ENCODE measurements around the gene RAET1L.
A peak's percentile ranks its signal among the peaks of the same experiment; 100 is the strongest.
"Not testable (repeated sequence)": the region's sequence is repeated elsewhere in the genome, so short reads cannot be mapped to it uniquely, and the experiment has no call there.

RAET1L gene

GRCh38 chr6:150016324-150017185 is 8.8 kb downstream of the RAET1L start:
- peak; percentile 63 for DNase-seq
- no peak overlapping the region for H3K27ac Mint-ChIP-seq
- H3K27me3 Mint-ChIP-seq, result peaks cover 83% of the 10 kb centered on the region
- CTCF ChIA-PET, result interaction anchor here (1.0 to 2.8 kb wide), 9 partner anchors 9 to 92 kb away, joined by 3 to 18 read pairs (median 5); no protein-coding TSS in a partner anchor
- H3K4me3 Mint-ChIP-seq, result no peak overlapping the region
- H3K4me1 Mint-ChIP-seq, result peaks cover 28% of the 10 kb centered on the region
- H3K9me3 Mint-ChIP-seq, result no peaks in the 10 kb centered on the region
- no peaks in the 10 kb centered on the region for H3K36me3 Mint-ChIP-seq

- H3K9me3 Mint-ChIP-seq, H3K36me3 Mint-ChIP-seq, H3K4me3 Mint-ChIP-seq: not testable (repeated sequence)
- Mint-ChIP-seq H3K4me1 (peaks cover 28% of the 10 kb centered on the region), H3K27me3 (peaks cover 88% of the 10 kb centered on the region), H3K27ac (peak overlapping the region; percentile 33)
- peak; percentile 49 for DNase-seq
- CTCF ChIA-PET, result interaction anchor here (2.8 kb wide), 1 partner anchor 63 kb away, joined by 13 read pairs; no protein-coding TSS in a partner anchor
Measured at GRCh38 chr6:150015281-150016001, 9.9 kb downstream of the RAET1L start.

DNA sequence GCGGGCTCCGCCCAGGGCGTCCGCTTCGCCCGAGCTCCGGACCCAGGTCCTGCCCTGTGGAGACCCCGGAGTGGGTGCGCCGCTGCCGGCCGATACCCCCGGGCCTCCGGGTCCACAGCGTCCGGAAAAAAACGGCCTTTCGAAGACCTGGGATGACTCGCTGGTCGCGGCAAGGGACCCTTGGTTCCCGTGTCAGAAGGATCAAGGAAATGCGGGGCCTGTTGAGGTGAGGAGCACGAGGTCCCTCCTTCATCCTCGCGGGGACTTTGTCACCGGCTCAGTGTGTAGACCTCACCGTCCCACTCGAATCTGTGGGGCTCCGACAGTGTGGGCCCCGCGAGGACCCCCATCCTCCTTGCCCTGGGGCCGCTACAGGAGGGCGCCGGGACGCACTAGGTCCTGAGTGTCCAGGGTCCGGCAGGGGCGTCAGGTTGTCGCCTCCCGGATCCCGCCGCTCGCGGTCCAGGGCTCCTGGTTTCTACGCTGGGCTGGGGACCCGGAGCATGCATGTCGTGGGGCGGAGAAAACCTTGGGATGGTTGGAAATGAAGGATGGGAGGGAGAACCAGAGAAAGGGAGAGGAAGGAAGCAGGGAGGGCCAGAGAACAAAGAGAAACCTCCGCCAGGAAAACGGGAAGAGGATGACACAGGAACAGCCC is 10.6 kb downstream of the RAET1L start:
- peak; percentile 16 for DNase-seq
- Mint-ChIP-seq H3K4me1 (peaks cover 28% of the 10 kb centered on the region), H3K27me3 (peaks cover 91% of the 10 kb centered on the region)
- H3K4me3 Mint-ChIP-seq, H3K9me3 Mint-ChIP-seq, H3K27ac Mint-ChIP-seq, CTCF ChIA-PET, H3K36me3 Mint-ChIP-seq: not testable (repeated sequence)

DNA sequence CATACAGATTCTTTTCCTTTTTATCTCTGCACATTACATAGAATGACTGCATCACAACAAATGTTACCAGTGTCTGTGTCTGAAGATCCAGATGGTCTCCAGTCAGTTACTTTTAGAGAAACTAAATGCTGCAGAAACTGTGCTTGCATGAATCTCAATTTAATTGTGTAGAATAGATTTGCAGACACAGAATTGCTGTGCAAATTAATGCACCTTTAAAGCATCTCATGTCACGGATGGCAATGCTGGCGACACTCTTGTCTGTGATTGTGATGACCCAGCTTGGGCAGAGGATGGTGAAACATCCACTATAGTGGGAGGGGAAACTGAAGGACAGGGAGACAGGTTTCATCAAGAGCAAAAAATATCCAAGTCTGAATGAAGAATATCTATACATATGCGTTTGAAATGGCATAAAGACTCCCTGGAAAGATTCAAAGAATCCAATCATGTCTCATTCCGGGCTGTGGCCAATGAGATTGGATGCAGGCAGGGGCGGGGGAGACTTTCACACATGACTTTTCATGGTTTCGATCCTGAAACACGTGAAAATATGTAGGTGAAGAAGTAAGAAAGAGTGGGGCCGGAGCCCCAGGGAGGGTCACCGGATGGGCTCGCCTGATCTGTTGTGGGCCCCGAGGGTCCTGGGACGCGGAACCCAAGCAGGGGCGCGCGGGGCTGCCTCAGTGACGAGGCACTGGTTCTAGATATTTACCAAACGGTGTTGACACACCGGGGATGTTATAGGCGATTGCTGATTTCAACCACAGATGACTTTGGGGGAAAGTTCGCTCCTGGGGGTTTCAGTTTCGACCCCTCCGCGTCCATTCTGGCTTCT is 11.3 kb downstream of the RAET1L start:
- Mint-ChIP-seq H3K4me3 (peak overlapping the region; percentile 11), H3K4me1 (peaks cover 28% of the 10 kb centered on the region), H3K27me3 (peaks cover 92% of the 10 kb centered on the region)
- H3K27ac Mint-ChIP-seq, H3K9me3 Mint-ChIP-seq, H3K36me3 Mint-ChIP-seq, CTCF ChIA-PET: not testable (repeated sequence)
- peak; percentile 19 for DNase-seq

GRCh38 chr6:150012846-150013784 is 12.2 kb downstream of the RAET1L start:
- H3K36me3 Mint-ChIP-seq, H3K27ac Mint-ChIP-seq, H3K4me3 Mint-ChIP-seq, H3K9me3 Mint-ChIP-seq, DNase-seq, CTCF ChIA-PET: not testable (repeated sequence)
- peaks cover 34% of the 10 kb centered on the region for H3K4me1 Mint-ChIP-seq
- peaks cover 92% of the 10 kb centered on the region for H3K27me3 Mint-ChIP-seq

DNA sequence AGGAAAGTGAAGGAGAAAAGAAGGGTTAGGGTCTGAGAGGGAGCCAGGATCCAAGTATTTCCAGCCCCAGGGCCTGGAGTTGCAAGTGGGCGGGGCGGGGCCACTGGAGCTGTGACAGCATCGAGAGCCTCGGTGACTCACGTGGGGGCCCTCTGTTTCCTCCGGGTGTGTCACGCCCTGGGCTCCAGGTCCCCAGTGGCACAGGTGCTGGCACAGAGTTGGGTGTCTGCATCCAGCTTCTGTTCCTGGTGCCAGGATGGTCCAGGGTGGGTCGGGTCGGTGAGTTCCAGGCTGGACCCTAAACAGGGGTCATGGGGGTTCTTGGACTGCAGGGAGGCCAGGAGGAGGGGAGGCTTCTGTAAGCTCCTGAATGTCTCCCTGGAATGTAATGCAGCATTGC is 16.7 kb downstream of the RAET1L start:
- Mint-ChIP-seq H3K4me3 (no peak overlapping the region), H3K9me3 (no peaks in the 10 kb centered on the region), H3K4me1 (peaks cover 37% of the 10 kb centered on the region), H3K27me3 (peaks cover 87% of the 10 kb centered on the region), H3K27ac (peak overlapping the region; percentile 33), H3K36me3 (no peaks in the 10 kb centered on the region)
- CTCF ChIA-PET, result interaction anchor here (1.1 to 2.5 kb wide), 4 partner anchors 8 to 73 kb away, joined by 3 to 14 read pairs (median 3); no protein-coding TSS in a partner anchor
- peak; percentile 47 for DNase-seq

- H3K4me1 Mint-ChIP-seq, result peaks cover 42% of the 10 kb centered on the region
- peaks cover 3% of the 10 kb centered on the region for H3K9me3 Mint-ChIP-seq
- DNase-seq, result peak; percentile 58
- H3K4me3 Mint-ChIP-seq, result no peak overlapping the region
- CTCF ChIA-PET, result interaction anchor here (0.6 to 2.5 kb wide), 7 partner anchors 10 to 83 kb away, joined by 3 to 14 read pairs (median 3); no protein-coding TSS in a partner anchor
- peaks cover 3% of the 10 kb centered on the region for H3K36me3 Mint-ChIP-seq
- peaks cover 78% of the 10 kb centered on the region for H3K27me3 Mint-ChIP-seq
- no peak overlapping the region for H3K27ac Mint-ChIP-seq
Measured at GRCh38 chr6:150006961-150007464, 18.3 kb downstream of the RAET1L start.

DNA sequence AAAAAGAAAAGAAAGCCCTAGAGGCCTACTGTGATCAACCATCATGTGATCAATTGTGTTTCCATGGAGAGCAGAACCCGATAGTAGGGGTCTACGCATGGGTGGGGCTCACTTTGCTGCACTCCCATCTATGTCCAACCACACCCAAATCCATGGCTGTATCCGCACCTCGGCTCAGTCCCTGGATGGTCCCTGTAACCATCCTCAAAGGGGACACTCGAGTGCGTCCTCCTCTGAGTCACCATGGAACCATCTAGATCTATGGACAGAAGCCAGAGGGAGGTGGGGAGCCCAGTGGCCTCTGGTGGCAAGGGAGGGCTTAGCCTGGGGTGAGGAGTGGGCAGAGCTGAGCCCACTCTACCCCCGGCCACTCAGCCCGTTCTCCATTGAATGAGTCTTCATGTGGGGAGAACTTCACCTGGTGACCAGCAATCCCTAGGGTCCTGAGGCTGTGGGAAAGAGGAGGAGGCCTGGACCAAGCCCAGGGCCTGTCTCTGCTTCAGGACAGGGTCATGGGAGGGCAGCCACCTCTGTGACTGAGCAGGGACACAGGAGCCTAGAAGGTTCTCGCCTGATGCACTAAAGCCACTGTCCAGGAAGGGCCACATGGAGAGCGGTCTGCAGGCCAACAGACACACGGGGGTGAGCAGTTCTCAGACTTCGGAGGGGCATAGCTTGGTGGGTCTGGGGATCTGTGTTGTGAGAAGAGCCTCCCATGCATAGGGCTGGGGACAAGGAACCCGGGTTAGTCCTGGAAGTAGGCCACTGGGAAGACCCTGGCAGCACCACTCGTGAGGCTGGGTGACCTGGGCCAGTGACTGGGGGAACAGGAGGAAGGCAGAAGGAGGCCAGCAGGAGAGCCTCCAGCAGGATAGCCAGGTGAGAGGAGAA is 19.3 kb downstream of the RAET1L start:
- Mint-ChIP-seq H3K4me1 (peaks cover 52% of the 10 kb centered on the region), H3K9me3 (peaks cover 3% of the 10 kb centered on the region), H3K27me3 (peaks cover 75% of the 10 kb centered on the region), H3K4me3 (peak overlapping the region; percentile 90), H3K27ac (peak overlapping the region; percentile 92), H3K36me3 (peaks cover 3% of the 10 kb centered on the region)
- DNase-seq, result no peak
- CTCF ChIA-PET, result interaction anchor here (1.4 to 2.5 kb wide), 2 partner anchors 11 to 67 kb away, joined by 3 to 14 read pairs; no protein-coding TSS in a partner anchor

- Mint-ChIP-seq H3K9me3 (peaks cover 3% of the 10 kb centered on the region), H3K36me3 (peaks cover 3% of the 10 kb centered on the region), H3K4me3 (peak overlapping the region; percentile 90), H3K27ac (peak overlapping the region; percentile 92), H3K27me3 (peaks cover 75% of the 10 kb centered on the region), H3K4me1 (peaks cover 61% of the 10 kb centered on the region)
- CTCF ChIA-PET, result no interaction called here
- peak; percentile 96 for DNase-seq
Measured at GRCh38 chr6:150004783-150005717, 20.3 kb downstream of the RAET1L start.

GRCh38 chr6:150004101-150004782 is 21.1 kb downstream of the RAET1L start:
- Mint-ChIP-seq H3K4me1 (peaks cover 61% of the 10 kb centered on the region), H3K27ac (peak overlapping the region; percentile 92)
- CTCF ChIA-PET, result no interaction called here

More at GRCh38 chr6:150004101-150004782, 21.1 kb downstream of the RAET1L start:
- peak; percentile 73 for DNase-seq
- peak overlapping the region; percentile 90 for H3K4me3 Mint-ChIP-seq
- peaks cover 6% of the 10 kb centered on the region for H3K36me3 Mint-ChIP-seq
- peaks cover 3% of the 10 kb centered on the region for H3K9me3 Mint-ChIP-seq
- H3K27me3 Mint-ChIP-seq, result peaks cover 76% of the 10 kb centered on the region
